Measurements from ENCODE around the gene UBXN11.

The UBXN11 gene

GRCh38 chr1:26268290-26269197 lies 37.9 kb downstream of the UBXN11 start:
- DNase-seq (ENCODE audit: low read depth): no peak

- DNase-seq (ENCODE audit: low read depth): no peak
Observed at GRCh38 chr1:26265405-26265804, 41.0 kb downstream of the UBXN11 start.

- no peak for DNase-seq (ENCODE audit: low read depth)
Observed at GRCh38 chr1:26263212-26263611, 43.2 kb downstream of the UBXN11 start.

- DNase-seq (ENCODE audit: low read depth): no peak
Observed at GRCh38 chr1:26259578-26259977, 46.9 kb downstream of the UBXN11 start.

GRCh38 chr1:26259005-26259404 lies 47.4 kb downstream of the UBXN11 start:
- no peak for DNase-seq (ENCODE audit: low read depth)

DNA sequence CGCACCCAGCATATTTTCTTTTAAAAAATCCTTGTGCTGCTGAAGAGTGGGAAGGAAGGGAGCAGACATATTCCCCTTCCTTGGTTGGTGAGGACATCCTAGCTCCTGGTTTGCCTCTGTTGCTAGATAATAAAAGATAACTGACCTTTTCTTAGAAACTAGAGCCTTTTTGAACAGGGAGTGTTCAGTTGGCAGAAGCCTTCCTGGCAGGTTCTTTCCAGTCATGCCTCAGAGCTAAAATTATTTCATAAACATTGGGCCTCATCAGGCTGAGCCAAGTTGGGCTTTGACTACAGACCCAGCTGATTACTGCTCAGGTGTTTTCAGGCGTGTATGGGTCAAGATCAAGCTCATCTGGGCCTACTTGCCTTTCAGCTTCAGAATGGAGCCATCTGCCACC lies 49.2 kb downstream of the UBXN11 start:
- DNase-seq (ENCODE audit: low read depth): no peak

GRCh38 chr1:26254404-26254803 lies 52.0 kb downstream of the UBXN11 start:
- no peak for DNase-seq (ENCODE audit: low read depth)

- DNase-seq (ENCODE audit: low read depth): no peak
Observed at GRCh38 chr1:26252718-26253117, 53.7 kb downstream of the UBXN11 start.

DNA sequence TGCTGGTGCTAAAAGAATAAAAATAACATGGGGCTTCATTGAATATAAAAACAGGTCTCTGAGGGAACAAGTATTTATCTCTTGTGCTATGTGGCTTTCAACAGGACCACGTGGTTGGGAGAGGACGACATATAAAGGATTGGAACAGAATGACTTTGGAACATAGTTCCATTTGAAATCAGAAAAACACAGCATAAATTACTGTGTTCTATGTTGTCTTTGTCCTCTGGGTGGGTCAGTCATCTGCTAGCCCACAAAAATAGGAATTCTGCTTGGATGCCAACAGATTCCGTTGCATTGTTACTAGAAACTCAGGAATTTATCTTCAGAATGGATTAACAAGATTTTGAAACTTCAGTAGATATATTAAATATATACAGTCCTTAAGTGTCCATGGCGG lies 66.5 kb downstream of the UBXN11 start:
- DNase-seq (ENCODE audit: low read depth): no peak

DNA sequence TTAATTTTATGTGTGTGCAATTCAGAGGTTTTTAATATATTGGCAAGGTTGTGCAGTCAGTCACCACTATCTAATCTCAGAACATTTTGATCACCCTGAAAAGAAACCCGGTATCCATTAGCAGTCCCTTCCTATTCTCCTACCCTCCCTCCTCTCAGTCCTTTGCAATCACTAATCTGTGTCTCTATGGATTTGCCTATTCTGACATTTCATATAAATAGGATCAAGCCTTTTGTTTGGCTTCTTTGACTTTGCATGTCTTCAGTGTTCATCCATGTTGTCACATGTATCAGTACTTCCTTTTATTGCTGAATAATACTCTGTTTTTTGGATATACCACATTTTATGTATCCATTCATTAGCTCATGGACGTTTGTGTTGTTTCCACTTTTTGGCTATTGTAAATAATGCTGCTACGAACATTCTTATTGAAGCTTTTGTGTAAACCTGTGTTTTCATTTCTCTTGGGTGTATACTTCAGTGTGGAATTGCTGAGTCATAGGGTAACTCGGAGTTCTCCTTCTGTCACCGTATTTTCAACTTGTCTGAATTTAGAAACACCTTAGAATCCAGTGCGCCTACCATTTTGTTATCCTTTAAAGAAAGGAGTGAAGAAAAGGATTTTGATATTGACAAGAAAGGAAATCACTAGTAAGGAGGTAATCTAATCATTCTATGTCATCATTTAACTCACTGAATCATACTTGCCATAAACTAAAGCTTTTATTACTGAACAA lies 69.0 kb downstream of the UBXN11 start:
- no peak for DNase-seq (ENCODE audit: low read depth)

GRCh38 chr1:26234644-26235370 lies 71.6 kb downstream of the UBXN11 start:
- peak; percentile 47 for DNase-seq (ENCODE audit: low read depth)

DNA sequence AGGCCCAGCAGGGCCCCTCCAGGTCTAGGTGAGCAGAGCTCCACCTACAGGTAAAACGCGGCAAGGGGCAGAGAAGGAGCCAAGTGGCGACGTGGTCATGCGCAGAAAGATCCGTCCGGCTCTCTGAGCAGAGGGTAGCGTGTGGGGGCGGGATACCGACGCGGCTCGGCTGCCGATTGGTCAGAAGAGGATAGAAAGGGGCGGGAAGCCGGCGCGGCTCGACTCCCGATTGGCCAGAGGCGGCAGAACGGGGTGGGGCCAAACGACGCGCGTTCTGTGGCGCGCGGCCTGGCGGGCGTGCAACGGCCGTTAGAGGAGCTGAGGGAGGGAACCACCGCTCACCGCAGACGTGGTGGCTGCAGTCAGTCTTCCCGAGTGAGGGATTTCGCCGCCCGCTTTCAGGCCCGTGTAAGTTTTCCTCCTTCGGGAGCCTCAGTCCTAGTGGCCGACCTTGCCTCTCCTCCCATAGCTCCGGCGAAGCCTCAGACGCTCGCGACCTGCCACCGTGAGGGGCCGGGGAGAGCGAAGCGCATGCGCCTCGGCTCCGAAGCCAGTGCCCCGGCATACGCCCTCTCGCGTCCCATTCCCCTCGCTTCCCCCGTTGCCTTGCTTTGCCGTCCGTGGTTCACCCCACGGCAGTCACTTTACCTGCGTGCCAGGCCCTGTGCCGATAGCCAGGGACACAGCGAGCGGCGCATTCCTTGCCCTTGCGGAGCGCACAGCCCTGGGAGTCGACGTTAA lies 72.4 kb downstream of the UBXN11 start, which contains the start of gene CEP85:
CEP85 (plus strand) TSS at position 298 of the 741 bp plus-strand sequence. CDS start 5,584 bp downstream, outside the sequence.
- DNase-seq (ENCODE audit: low read depth): peak; percentile 98
